HEK293 (cell line): ENCODE results near the gene DLG2.
"Not testable (repeated sequence)": the region's sequence is repeated elsewhere in the genome, so short reads cannot be mapped to it uniquely, and the experiment has no call there.

Experiments
- CTCF ChIA-PET: fragments of 350-600 bp; formaldehyde crosslinking; extraction: SDS; loops from one replicate; lab custom pipeline; 2021; ENCODE audit warnings: antibody characterized with exemption; lab: Yijun Ruan, JAX
- POLR2A ChIA-PET: fragments of 300-600 bp; formaldehyde crosslinking; extraction: SDS; loops from one replicate; lab custom pipeline; 2020; ENCODE audit warnings: antibody characterized with exemption, inconsistent platforms; lab: Yijun Ruan, JAX
- H3K27ac ChIP-seq: fragments of 200-500 bp; sonication (Bioruptor generic); 2 replicates; pipeline ENCODE4 v1.5.1; 2014; ENCODE audit warnings: low read depth, low read length, control low read depth, inconsistent platforms; ENCODE audit errors: extremely low read depth
- H3K36me3 ChIP-seq, 2 experiments: fragments of 200-500 bp in 1 of 2; sonication (Bioruptor generic) in 1 of 2; 1 replicate in 1 of 2; 2 replicates in 1 of 2; pipeline ENCODE4 v1.5.1; 2014 to 2017; ENCODE audit warnings: inconsistent platforms in 2 of 2, low read length in 2 of 2; ENCODE audit not compliant: control insufficient read depth in 2 of 2, insufficient read depth in 1 of 2
- H3K4me1 ChIP-seq: fragments of 200-500 bp; sonication (Bioruptor generic); 2 replicates; pipeline ENCODE4 v1.5.1; 2014; ENCODE audit warnings: mild to moderate bottlenecking, low read length, inconsistent platforms; ENCODE audit not compliant: control insufficient read depth, insufficient read depth
- H3K4me3 ChIP-seq: 2 replicates; pipeline ENCODE4 v1.5.1; 2011; ENCODE audit warnings: low read depth, mild to moderate bottlenecking, control low read depth, low read length, moderate library complexity
- H3K9me3 ChIP-seq: fragments of 200-500 bp; sonication (Bioruptor generic); 2 replicates; pipeline ENCODE4 v1.5.1; 2014; ENCODE audit warnings: low read depth, low read length, inconsistent platforms; ENCODE audit not compliant: control insufficient read depth, insufficient read depth
- BCL11A ChIP-seq: fragments of 450-650 bp; formaldehyde crosslinking; IDR thresholded peaks from 2 replicates; pipeline ENCODE4 v1.5.1; 2016; ENCODE audit warnings: low read depth, missing biosample characterization, missing genetic modification characterization
- ELK4 ChIP-seq: IDR thresholded peaks from 2 replicates; pipeline ENCODE4 v1.6.1; 2011; ENCODE audit warnings: mild to moderate bottlenecking, low read depth, low read length, borderline replicate concordance
- GFI1B ChIP-seq: fragments of 450-650 bp; formaldehyde crosslinking; IDR thresholded peaks from 2 replicates; pipeline ENCODE4 v1.5.1; 2016; ENCODE audit warnings: missing biosample characterization, missing genetic modification characterization
- HOXD13 ChIP-seq: sonication (generic); formaldehyde crosslinking; IDR thresholded peaks from 2 replicates; pipeline ENCODE4 v1.8.0; 2022; ENCODE audit warnings: missing genetic modification reagents, borderline replicate concordance
- MYNN ChIP-seq: fragments of 450-650 bp; formaldehyde crosslinking; IDR thresholded peaks from 2 replicates; pipeline ENCODE4 v1.5.1; 2016; ENCODE audit warnings: missing biosample characterization, missing genetic modification characterization, borderline replicate concordance
- OSR2 ChIP-seq: fragments of 450-650 bp; formaldehyde crosslinking; IDR thresholded peaks from 2 replicates; pipeline ENCODE4 v1.5.1; 2016; ENCODE audit warnings: missing biosample characterization, missing genetic modification characterization
- SCRT2 ChIP-seq: fragments of 450-650 bp; formaldehyde crosslinking; IDR thresholded peaks from 2 replicates; pipeline ENCODE4 v1.5.1; 2016; ENCODE audit warnings: missing biosample characterization, missing genetic modification characterization
- ZBTB10 ChIP-seq: fragments of 450-650 bp; formaldehyde crosslinking; IDR thresholded peaks from 2 replicates; pipeline ENCODE4 v1.5.1; 2016; ENCODE audit warnings: missing biosample characterization, missing genetic modification characterization
- ZNF292 ChIP-seq: fragments of 450-650 bp; formaldehyde crosslinking; IDR thresholded peaks from 2 replicates; pipeline ENCODE4 v1.5.1; 2016; ENCODE audit warnings: low read depth, missing biosample characterization, missing genetic modification characterization, borderline replicate concordance
- ZNF391 ChIP-seq: fragments of 450-650 bp; formaldehyde crosslinking; IDR thresholded peaks from 2 replicates; pipeline ENCODE4 v1.5.1; 2016; ENCODE audit warnings: low read depth, missing biosample characterization, missing genetic modification characterization, borderline replicate concordance
- ZNF501 ChIP-seq: fragments of 450-650 bp; formaldehyde crosslinking; IDR thresholded peaks from 2 replicates; pipeline ENCODE4 v1.5.1; 2016; ENCODE audit warnings: missing biosample characterization, missing genetic modification characterization
- ZNF555 ChIP-seq: fragments of 450-650 bp; formaldehyde crosslinking; conservative IDR thresholded peaks from 2 replicates; pipeline ENCODE4 v1.5.1; 2017; ENCODE audit warnings: missing biosample characterization, mild to moderate bottlenecking, missing genetic modification characterization, inconsistent platforms
- ZNF585B ChIP-seq: fragments of 450-650 bp; formaldehyde crosslinking; IDR thresholded peaks from 2 replicates; pipeline ENCODE4 v1.5.1; 2016; ENCODE audit warnings: missing biosample characterization, missing genetic modification characterization
- ZNF600 ChIP-seq: fragments of 450-650 bp; formaldehyde crosslinking; IDR thresholded peaks from 2 replicates; pipeline ENCODE4 v1.5.1; 2016; ENCODE audit warnings: missing biosample characterization, missing genetic modification characterization
- ZNF629 ChIP-seq: fragments of 450-650 bp; formaldehyde crosslinking; IDR thresholded peaks from 2 replicates; pipeline ENCODE4 v1.5.1; 2017; ENCODE audit warnings: missing biosample characterization, missing genetic modification characterization
- ZNF747 ChIP-seq: fragments of 450-650 bp; formaldehyde crosslinking; IDR thresholded peaks from 2 replicates; pipeline ENCODE4 v1.5.1; 2016; ENCODE audit warnings: missing biosample characterization, missing genetic modification characterization
- ZSCAN23 ChIP-seq: fragments of 450-650 bp; formaldehyde crosslinking; IDR thresholded peaks from 2 replicates; pipeline ENCODE4 v1.5.1; 2016; ENCODE audit warnings: missing biosample characterization, missing genetic modification characterization
- TF ChIP-seq, protein P1 (sequence below): fragments of 450-650 bp; formaldehyde crosslinking; IDR thresholded peaks from 2 replicates; pipeline ENCODE4 v1.5.1; 2016; ENCODE audit warnings: missing biosample characterization, missing genetic modification characterization

The DLG2 gene

DNA sequence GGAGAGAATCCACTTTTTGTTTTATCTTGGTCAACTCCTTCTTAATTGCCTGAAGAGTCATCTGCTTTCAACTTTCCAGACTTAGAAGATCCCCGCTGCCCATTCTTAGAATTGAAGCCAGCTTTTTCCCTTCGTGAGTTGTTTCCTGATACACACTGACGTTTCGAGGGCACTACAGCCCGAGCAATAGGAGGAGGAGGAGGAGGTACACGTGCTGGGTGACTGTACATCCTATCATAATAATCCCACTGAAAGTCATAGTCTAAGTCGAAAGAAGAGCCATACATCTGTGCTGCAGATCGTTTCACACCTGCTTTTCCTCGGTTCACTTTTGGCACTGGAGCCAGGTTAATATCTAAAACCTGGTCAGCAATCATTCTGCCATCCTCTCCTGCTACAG, 606.1 kb downstream of the DLG2 start:
- ChIA-PET CTCF (no interaction called here), POLR2A (no interaction called here)
- Histone ChIP-seq H3K9me3 (no peaks in the 10 kb centered on the region), H3K4me3 (no peak overlapping the region), H3K27ac (no peak overlapping the region), H3K36me3 (no peaks in the 10 kb centered on the region), H3K4me1 (no peaks in the 10 kb centered on the region)
- TF ChIP-seq ZNF292 (tag by site-specific recombination) (no peak), ZNF747 (no peak), OSR2 (no peak), ZNF585B (tag by site-specific recombination) (no peak)

DNA sequence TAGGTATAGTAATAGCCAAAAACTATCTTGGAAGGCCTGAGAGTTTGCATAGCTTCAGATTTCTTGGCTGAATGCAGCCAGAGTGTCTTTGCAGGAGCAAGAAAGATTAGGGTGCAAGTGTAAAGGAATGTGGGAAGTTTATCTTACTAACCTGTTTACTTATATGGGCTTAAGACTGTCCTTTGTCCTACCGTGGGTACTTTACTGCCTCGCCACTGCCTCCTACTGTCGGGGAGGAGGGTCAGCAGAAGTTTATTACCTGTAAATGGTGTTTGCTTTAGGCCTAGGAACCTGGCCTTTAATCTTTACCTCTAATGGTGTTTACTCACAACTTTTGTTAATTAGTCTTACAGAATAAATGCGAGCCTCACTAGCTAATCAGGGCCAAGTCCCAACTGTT, 633.8 kb downstream of the DLG2 start:
- no peaks in the 10 kb centered on the region for H3K4me1 ChIP-seq
- CTCF ChIA-PET: interaction anchor here (0.7 to 1.2 kb wide), 3 partner anchors 9 to 435 kb away, joined by 4 to 6 read pairs (median 4); no protein-coding TSS in a partner anchor
- no peaks in the 10 kb centered on the region for H3K9me3 ChIP-seq
- TF ChIP-seq ZBTB10 (tag by site-specific recombination) (no peak), ZNF501 (tag by site-specific recombination) (no peak), GFI1B (tag by site-specific recombination) (no peak), ELK4 (no peak), BCL11A (tag by site-specific recombination) (no peak)
- TF ChIP-seq, all 188 proteins: peak for 0
- no peaks in the 10 kb centered on the region for H3K36me3 ChIP-seq
- H3K4me3 ChIP-seq: no peak overlapping the region
- H3K27ac ChIP-seq: no peak overlapping the region
- POLR2A ChIA-PET: no interaction called here

DNA sequence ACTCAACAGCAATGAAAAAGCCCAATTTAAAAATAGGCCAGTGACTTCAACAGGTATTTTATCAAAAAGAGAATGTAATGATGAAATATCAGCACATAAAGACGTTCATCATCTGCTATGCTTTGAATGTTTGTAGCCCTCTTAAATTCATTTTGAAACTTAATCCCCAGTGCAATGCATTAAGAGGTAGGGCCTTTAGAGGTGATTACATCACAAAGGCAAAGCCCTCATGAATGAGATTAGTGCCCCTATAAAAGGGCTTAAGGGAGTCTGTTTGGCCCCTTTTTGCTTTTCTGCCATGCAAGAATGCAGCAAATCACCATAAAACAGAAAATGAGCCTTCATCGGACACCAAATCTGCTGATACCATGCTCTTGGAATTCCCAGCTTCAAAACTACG, 637.0 kb downstream of the DLG2 start:
- H3K4me3 ChIP-seq: no peak overlapping the region
- H3K36me3 ChIP-seq: no peaks in the 10 kb centered on the region
- no peaks in the 10 kb centered on the region for H3K9me3 ChIP-seq
- H3K27ac ChIP-seq: no peak overlapping the region
- no peak for TF ChIP-seq HOXD13 (CRISPR knock-in tag)
- TF ChIP-seq ZSCAN23 (tag by site-specific recombination): no peak
- TF ChIP-seq SCRT2: no peak
- no peak for TF ChIP-seq ZNF555 (tag by site-specific recombination)
- no peak for TF ChIP-seq MYNN
- no peak for TF ChIP-seq ZNF600 (tag by site-specific recombination)
- TF ChIP-seq, protein P1, sequence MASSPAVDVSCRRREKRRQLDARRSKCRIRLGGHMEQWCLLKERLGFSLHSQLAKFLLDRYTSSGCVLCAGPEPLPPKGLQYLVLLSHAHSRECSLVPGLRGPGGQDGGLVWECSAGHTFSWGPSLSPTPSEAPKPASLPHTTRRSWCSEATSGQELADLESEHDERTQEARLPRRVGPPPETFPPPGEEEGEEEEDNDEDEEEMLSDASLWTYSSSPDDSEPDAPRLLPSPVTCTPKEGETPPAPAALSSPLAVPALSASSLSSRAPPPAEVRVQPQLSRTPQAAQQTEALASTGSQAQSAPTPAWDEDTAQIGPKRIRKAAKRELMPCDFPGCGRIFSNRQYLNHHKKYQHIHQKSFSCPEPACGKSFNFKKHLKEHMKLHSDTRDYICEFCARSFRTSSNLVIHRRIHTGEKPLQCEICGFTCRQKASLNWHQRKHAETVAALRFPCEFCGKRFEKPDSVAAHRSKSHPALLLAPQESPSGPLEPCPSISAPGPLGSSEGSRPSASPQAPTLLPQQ (tag by site-specific recombination): no peak
- TF ChIP-seq ZNF391: no peak
- no peak for TF ChIP-seq ZNF629 (tag by site-specific recombination)
- H3K4me1 ChIP-seq: no peaks in the 10 kb centered on the region
- ChIA-PET CTCF (no interaction called here), POLR2A (no interaction called here)

DNA sequence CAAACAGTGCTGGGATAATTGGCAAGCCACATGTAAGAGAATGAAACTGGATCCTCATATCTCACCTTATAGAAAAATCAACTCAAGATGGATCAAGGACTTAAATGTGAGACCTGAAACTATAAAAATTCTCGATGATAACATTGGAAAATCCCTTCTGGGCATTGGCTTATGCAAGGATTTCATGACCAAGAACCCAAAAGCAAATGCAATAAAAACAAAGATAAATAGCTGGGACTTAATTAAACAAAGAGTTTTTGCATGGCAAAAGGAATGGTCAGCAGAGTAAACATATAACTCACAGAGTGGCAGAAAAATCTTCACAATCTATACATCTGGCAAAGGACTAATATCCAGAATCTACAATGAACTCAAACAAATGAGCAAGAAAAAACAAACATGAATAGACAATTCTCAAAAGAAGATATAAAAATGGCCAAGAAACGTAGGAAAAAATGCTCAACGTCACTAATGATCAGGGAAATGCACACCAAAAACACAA, 639.4 kb downstream of the DLG2 start:
- H3K9me3 ChIP-seq, CTCF ChIA-PET, POLR2A ChIA-PET: not testable (repeated sequence)

More for the DNA sequence above, 639.4 kb downstream of the DLG2 start:
- not testable (repeated sequence) for H3K4me1 ChIP-seq, H3K4me3 ChIP-seq, H3K27ac ChIP-seq, H3K36me3 ChIP-seq
